ENCODE data around the gene CHRFAM7A.
"Not testable (repeated sequence)": the region's sequence is repeated elsewhere in the genome, so short reads cannot be mapped to it uniquely, and the experiment has no call there.

The CHRFAM7A gene

DNA sequence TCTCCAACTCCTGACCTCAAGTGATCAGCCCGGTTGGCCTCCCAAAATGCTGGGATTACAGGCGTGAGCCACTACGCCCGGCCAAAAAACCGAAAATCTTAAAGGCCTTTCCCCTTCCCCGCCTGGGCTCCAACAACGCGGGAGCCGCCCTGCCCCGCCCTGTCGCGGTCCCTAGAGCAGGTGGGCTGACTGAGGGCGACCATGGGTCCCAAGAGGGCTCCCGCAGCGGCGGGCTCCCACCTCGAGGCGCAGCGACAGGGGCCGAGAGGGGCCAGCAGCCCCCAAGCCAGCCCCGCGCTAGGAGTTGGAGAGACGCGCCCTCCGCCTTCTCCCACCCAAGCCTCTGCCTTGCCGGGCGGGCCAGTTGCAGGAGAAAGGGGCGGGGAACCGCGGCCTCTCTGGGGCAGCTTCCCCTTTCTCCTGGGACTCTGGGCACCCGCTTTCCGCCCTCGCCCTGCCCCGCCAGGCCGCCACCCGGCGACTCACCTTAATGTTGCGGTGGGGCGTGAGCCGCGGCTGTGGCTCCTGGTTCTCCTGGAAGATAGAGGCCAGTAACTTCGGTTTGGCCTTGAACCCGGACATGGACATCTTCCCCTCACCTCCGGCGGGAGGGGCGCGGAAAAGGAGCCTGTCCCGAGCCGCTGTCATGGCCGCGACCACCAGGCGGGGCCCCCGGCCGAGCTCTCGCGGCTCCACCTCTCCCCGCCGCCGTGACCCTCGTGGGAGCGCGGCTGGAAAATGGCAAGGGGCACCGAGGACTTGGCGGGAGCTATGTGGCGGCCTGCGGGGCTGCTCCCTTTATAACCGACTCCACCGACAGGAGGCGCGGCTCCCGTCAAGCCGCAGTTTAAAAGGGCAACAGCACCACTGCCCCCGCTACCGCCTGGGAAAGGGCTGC, at the start of gene CHRFAM7A:
Gene CHRFAM7A, minus strand, starts transcription at position 775 of the 898 bp plus-strand sequence. CDS start 10,189 bp downstream, outside the sequence.
- not testable (repeated sequence) for H3K4me3 ChIP-seq (ENCODE audit: low read depth in 1 of 2, low read length in 2 of 2); H3K36me3 ChIP-seq (ENCODE audit: insufficient read depth, low read length); H3K4me1 ChIP-seq (ENCODE audit: insufficient read depth, low read length)

DNA sequence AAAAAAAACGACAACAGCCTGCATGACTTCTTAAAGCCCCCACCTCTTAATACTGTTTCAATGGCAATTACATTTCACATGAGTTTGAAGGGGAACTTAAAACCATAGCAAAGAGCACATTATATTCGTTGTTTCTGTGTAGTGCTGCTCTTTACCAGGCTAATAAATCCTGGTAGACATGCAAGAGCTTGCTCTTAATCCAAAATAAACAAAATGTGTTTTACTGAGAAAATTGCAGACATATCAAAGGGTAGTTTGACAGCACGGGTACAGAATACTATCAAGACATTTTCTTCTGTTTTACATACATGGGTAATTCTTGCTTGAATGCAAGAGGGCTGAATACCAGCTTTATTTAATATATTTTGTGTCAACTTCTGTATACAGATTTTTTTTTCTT, 45.0 kb upstream of the CHRFAM7A start:
- not testable (repeated sequence) for H3K27ac ChIP-seq (ENCODE audit: low read depth, low read length); H3K9me3 ChIP-seq (ENCODE audit: low read length)

More for the DNA sequence above, at the start of gene CHRFAM7A:
- H3K27me3 ChIP-seq (ENCODE audit: control insufficient read depth in 1 of 2, insufficient read depth in 2 of 2, low read length in 2 of 2); H3K9me3 ChIP-seq (ENCODE audit: low read length); H3K9ac ChIP-seq (ENCODE audit: low read length); H3K27ac ChIP-seq (ENCODE audit: low read depth, low read length): not testable (repeated sequence)

DNA sequence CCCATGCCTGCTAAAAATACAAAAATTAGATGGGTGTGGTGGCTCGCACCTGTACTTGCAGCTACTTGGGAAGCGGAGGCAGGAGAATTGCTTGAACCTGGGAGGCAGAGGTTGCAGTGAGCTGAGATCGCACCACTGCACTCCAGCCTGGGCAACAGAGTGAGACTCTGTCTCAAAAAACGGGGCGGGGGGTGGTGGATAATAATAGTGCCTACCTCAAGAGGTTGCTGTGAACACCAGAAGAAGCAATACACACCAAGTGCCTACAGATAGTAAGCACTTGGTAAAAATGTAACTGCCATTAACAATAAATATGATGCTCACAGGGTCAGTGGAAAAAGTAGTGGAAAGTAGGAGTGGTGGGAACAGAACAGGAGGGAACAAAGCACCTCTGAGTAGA, 42.5 kb upstream of the CHRFAM7A start:
- H3K4me1 ChIP-seq (ENCODE audit: insufficient read depth, low read length); H3K9me3 ChIP-seq (ENCODE audit: low read length); H3K27ac ChIP-seq (ENCODE audit: low read depth, low read length); H3K9ac ChIP-seq (ENCODE audit: low read length); H3K36me3 ChIP-seq (ENCODE audit: insufficient read depth, low read length); H3K4me3 ChIP-seq (ENCODE audit: low read depth in 1 of 2, low read length in 2 of 2); H3K27me3 ChIP-seq (ENCODE audit: control insufficient read depth in 1 of 2, insufficient read depth in 2 of 2, low read length in 2 of 2): not testable (repeated sequence)

More for the DNA sequence above, 45.0 kb upstream of the CHRFAM7A start:
- not testable (repeated sequence) for H3K9ac ChIP-seq (ENCODE audit: low read length); H3K4me3 ChIP-seq (ENCODE audit: low read depth in 1 of 2, low read length in 2 of 2); H3K4me1 ChIP-seq (ENCODE audit: insufficient read depth, low read length); H3K27me3 ChIP-seq (ENCODE audit: control insufficient read depth in 1 of 2, insufficient read depth in 2 of 2, low read length in 2 of 2); H3K36me3 ChIP-seq (ENCODE audit: insufficient read depth, low read length)

DNA sequence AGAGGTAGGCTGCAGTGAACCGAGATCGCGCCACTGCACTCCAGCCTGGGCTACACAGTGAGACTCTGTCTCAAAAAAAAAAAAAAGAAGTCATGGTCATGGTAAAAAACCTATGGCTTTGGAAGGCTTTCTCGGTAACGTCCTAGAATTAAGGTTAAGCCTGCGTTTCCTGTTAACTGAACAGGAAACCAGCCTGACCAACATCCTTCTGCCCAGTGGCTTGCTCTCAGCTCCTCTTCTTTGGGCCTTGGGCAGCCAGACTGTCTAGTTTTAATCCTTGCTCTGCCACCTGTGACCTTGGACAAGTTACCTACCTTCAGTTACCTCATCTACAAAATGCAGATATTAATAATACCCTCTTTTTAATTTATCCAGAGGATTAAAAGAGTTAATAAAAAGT, 27.4 kb upstream of the CHRFAM7A start:
- not testable (repeated sequence) for H3K27ac ChIP-seq (ENCODE audit: low read depth, low read length); H3K4me1 ChIP-seq (ENCODE audit: insufficient read depth, low read length); H3K9ac ChIP-seq (ENCODE audit: low read length); H3K36me3 ChIP-seq (ENCODE audit: insufficient read depth, low read length); H3K27me3 ChIP-seq (ENCODE audit: control insufficient read depth in 1 of 2, insufficient read depth in 2 of 2, low read length in 2 of 2); H3K9me3 ChIP-seq (ENCODE audit: low read length); H3K4me3 ChIP-seq (ENCODE audit: low read depth in 1 of 2, low read length in 2 of 2)

DNA sequence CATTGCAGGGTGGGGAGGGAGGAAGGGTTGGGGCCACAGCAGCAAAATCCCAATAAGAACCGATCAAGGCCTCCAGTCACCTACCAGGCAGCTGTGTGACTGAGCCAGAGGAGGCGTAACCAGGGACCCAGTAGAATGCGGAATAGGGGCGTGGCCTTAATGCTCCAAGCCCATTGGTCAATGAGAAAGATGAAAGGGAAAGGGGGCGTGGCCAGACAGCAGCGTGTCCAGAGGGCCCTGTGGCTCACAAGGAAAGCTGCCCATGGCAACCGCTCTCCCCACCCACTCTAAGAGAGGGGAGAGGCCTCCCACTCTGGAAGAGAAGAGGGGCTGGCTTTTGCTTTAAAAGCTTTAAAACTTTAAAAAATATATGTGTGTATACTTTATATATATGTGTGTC, 20.8 kb upstream of the CHRFAM7A start, which contains the start of gene GOLGA8R:
Gene GOLGA8R, minus strand, starts transcription at position 101 of the 400 bp plus-strand sequence. Its CDS starts 98 bp downstream, at position 3.
- H3K4me1 ChIP-seq (ENCODE audit: insufficient read depth, low read length); H3K27me3 ChIP-seq (ENCODE audit: control insufficient read depth in 1 of 2, insufficient read depth in 2 of 2, low read length in 2 of 2); H3K9me3 ChIP-seq (ENCODE audit: low read length); H3K4me3 ChIP-seq (ENCODE audit: low read depth in 1 of 2, low read length in 2 of 2); H3K27ac ChIP-seq (ENCODE audit: low read depth, low read length); H3K36me3 ChIP-seq (ENCODE audit: insufficient read depth, low read length); H3K9ac ChIP-seq (ENCODE audit: low read length): not testable (repeated sequence)

DNA sequence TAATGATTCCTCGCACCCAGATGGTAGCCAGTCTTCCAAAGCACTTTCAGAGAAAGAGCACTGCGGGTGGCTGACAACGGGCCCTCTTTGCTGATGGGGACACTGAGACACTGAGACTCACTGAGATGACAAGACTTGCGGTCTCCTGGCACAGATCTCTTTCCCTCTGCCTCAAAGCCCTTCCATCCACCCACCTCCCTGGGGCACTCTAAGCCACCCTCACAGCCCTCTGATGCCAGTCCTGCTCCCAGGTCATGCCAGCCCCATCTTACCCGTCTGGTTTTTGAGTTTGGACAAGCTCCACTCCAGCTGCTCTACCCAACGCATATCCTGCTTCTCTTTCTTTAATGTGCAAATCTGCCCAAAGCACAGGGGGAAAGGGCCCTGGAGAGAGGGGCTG, 14.3 kb upstream of the CHRFAM7A start:
- H3K4me3 ChIP-seq (ENCODE audit: low read depth in 1 of 2, low read length in 2 of 2); H3K27me3 ChIP-seq (ENCODE audit: control insufficient read depth in 1 of 2, insufficient read depth in 2 of 2, low read length in 2 of 2); H3K27ac ChIP-seq (ENCODE audit: low read depth, low read length); H3K9ac ChIP-seq (ENCODE audit: low read length); H3K9me3 ChIP-seq (ENCODE audit: low read length); H3K4me1 ChIP-seq (ENCODE audit: insufficient read depth, low read length); H3K36me3 ChIP-seq (ENCODE audit: insufficient read depth, low read length): not testable (repeated sequence)

DNA sequence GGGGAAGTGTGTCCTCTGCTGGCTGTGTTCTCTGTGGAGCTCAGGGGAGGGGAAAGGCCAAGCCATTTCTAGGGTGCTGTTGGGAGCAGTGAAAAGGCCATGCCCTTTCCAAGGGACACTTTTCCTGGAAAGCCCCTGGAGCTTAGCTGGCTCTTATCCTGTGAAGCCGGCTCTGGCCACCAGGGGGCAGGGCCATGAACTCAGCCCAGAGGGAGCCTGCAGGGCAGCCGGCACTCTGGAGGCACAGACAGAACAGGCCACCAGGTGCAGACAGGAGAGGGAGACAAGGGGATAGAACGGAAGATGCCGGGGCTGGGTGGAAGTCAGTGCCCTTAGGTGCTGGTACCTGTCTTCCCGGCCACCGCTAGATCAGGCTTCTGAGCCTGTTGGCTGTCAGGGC, 5.6 kb upstream of the CHRFAM7A start:
- H3K9me3 ChIP-seq (ENCODE audit: low read length); H3K36me3 ChIP-seq (ENCODE audit: insufficient read depth, low read length); H3K4me1 ChIP-seq (ENCODE audit: insufficient read depth, low read length); H3K9ac ChIP-seq (ENCODE audit: low read length); H3K27ac ChIP-seq (ENCODE audit: low read depth, low read length); H3K27me3 ChIP-seq (ENCODE audit: control insufficient read depth in 1 of 2, insufficient read depth in 2 of 2, low read length in 2 of 2); H3K4me3 ChIP-seq (ENCODE audit: low read depth in 1 of 2, low read length in 2 of 2): not testable (repeated sequence)

DNA sequence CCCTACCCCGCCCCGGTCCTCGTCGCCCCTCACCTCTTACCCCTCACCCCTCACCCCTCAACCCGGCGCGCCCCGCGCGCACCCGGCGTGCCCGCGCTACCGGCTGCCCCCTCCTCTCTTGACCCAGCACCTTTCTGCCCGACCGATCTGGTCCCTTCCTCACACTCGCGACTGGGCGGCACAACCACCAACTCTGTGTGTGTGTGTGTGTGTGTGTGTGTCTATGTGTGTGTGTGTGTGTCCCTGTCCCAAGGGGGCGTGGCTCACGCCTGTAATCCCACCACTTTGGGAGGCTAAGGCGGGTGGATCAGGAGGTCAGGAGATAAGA, 288 bp upstream of the CHRFAM7A start:
- H3K36me3 ChIP-seq (ENCODE audit: insufficient read depth, low read length); H3K4me1 ChIP-seq (ENCODE audit: insufficient read depth, low read length); H3K9ac ChIP-seq (ENCODE audit: low read length); H3K4me3 ChIP-seq (ENCODE audit: low read depth in 1 of 2, low read length in 2 of 2); H3K27me3 ChIP-seq (ENCODE audit: control insufficient read depth in 1 of 2, insufficient read depth in 2 of 2, low read length in 2 of 2); H3K27ac ChIP-seq (ENCODE audit: low read depth, low read length); H3K9me3 ChIP-seq (ENCODE audit: low read length): not testable (repeated sequence)

DNA sequence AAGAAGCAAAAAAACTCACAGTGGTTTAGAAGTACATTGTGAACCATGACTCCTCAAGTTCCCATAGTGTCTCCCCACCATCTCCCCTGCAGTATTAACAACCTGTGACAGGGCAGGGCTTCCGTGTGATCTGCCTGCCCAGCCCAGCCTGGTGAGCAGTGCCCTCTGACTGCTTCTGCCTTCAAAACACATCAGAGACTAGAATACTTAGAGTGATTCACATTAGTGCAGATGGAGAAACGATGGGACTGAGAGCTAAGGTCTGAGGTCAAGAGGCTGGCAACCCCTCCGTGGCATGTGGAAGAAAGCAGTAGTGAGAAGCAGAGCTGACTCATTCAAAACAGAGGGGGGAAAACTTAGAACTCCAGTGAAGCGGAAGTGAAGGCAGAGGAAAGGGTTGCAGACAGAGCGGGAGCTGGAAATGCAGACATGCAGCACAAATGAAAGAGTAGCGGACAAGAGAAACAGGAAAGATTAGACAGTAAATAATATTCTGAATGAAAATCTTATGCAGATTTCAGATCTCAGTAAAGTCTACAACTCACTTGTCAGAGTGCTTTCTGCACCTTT, 6.9 kb downstream of the CHRFAM7A start:
- H3K9ac ChIP-seq (ENCODE audit: low read length); H3K9me3 ChIP-seq (ENCODE audit: low read length); H3K4me1 ChIP-seq (ENCODE audit: insufficient read depth, low read length); H3K27me3 ChIP-seq (ENCODE audit: control insufficient read depth in 1 of 2, insufficient read depth in 2 of 2, low read length in 2 of 2); H3K4me3 ChIP-seq (ENCODE audit: low read depth in 1 of 2, low read length in 2 of 2); H3K27ac ChIP-seq (ENCODE audit: low read depth, low read length); H3K36me3 ChIP-seq (ENCODE audit: insufficient read depth, low read length): not testable (repeated sequence)

DNA sequence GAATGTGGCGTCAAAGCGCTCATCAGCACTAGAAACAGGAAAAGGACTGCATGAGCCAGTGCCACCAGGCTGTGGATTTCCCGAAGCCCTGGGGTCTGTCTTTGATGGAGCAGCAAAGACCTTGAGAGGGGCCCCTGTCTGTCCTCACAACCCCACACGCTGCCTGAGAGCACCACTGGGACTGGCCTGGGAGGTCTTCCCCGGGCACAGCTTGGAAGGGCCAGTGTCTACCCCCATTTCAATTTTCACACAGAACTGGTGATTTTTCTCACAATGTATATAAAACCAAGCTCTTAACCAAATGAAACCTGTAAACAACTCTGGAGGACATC, 16.3 kb downstream of the CHRFAM7A start:
- not testable (repeated sequence) for H3K4me1 ChIP-seq (ENCODE audit: insufficient read depth, low read length); H3K27ac ChIP-seq (ENCODE audit: low read depth, low read length); H3K9me3 ChIP-seq (ENCODE audit: low read length); H3K36me3 ChIP-seq (ENCODE audit: insufficient read depth, low read length); H3K4me3 ChIP-seq (ENCODE audit: low read depth in 1 of 2, low read length in 2 of 2); H3K9ac ChIP-seq (ENCODE audit: low read length); H3K27me3 ChIP-seq (ENCODE audit: control insufficient read depth in 1 of 2, insufficient read depth in 2 of 2, low read length in 2 of 2)

DNA sequence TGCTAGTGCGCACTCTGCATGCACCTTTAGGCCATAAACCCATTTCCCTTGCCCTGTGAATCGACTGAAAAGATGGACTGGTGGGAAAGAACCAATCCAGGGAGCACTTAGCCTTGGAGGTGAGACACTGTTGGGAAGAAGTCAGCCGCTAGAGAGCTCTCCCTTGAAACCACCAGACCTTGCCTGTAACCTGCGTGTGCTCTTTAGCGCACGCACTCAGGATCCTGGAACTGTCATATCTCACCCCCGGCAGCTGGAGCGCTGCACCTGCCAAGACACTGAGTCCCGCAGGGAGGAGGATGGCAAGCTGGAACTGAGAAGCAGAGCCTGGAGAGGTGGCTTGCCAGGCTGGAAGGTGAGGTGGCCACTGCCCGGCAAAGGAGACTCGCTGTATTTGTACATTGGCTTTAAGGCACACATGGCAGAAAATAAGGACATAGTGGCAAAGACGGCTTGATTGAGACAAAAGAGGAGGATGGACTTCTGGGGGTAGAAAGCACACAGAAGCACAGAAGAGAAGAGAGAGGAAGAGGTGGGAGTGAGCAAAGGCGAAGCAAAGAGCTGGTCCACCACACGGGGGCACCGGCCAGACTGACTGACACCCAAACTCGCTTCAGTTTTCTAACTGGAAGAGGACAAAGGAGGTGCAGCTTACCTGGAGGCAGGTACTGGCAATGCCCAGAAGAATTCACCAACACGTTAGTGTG, 16.8 kb downstream of the CHRFAM7A start:
- not testable (repeated sequence) for H3K4me3 ChIP-seq (ENCODE audit: low read depth in 1 of 2, low read length in 2 of 2); H3K36me3 ChIP-seq (ENCODE audit: insufficient read depth, low read length); H3K4me1 ChIP-seq (ENCODE audit: insufficient read depth, low read length); H3K27ac ChIP-seq (ENCODE audit: low read depth, low read length); H3K9ac ChIP-seq (ENCODE audit: low read length); H3K27me3 ChIP-seq (ENCODE audit: control insufficient read depth in 1 of 2, insufficient read depth in 2 of 2, low read length in 2 of 2); H3K9me3 ChIP-seq (ENCODE audit: low read length)

DNA sequence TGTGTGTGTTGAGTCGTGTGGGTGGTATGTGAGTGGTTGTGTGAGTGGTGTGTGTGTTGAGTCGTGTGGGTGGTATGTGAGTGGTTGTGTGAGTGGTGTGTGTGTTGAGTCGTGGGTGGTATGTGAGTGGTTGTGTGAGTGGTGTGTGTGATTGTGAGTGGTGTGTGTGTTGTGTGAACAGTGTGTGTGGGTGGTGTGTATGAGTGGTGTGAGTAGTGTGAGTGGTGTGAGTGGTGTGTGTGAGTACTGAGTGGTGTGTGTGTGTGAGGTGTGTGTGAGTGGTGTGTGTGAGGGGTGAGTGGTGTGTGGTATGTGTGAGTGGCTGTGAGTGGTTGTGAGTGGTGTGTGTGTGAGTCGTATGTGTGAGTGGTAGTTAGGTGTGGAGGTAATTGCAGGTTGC, 17.5 kb downstream of the CHRFAM7A start:
- H3K4me1 ChIP-seq (ENCODE audit: insufficient read depth, low read length); H3K36me3 ChIP-seq (ENCODE audit: insufficient read depth, low read length); H3K27me3 ChIP-seq (ENCODE audit: control insufficient read depth in 1 of 2, insufficient read depth in 2 of 2, low read length in 2 of 2); H3K9me3 ChIP-seq (ENCODE audit: low read length); H3K4me3 ChIP-seq (ENCODE audit: low read depth in 1 of 2, low read length in 2 of 2); H3K27ac ChIP-seq (ENCODE audit: low read depth, low read length); H3K9ac ChIP-seq (ENCODE audit: low read length): not testable (repeated sequence)
